Hepatic stellate cell (primary cell): Measurements from ENCODE around the gene TRAPPC5.

Experiments
- DNase-seq: peaks from one replicate; pipeline ENCODE4 v3.0.0; 2011; ENCODE audit warnings: low spot score

The TRAPPC5 gene

DNA sequence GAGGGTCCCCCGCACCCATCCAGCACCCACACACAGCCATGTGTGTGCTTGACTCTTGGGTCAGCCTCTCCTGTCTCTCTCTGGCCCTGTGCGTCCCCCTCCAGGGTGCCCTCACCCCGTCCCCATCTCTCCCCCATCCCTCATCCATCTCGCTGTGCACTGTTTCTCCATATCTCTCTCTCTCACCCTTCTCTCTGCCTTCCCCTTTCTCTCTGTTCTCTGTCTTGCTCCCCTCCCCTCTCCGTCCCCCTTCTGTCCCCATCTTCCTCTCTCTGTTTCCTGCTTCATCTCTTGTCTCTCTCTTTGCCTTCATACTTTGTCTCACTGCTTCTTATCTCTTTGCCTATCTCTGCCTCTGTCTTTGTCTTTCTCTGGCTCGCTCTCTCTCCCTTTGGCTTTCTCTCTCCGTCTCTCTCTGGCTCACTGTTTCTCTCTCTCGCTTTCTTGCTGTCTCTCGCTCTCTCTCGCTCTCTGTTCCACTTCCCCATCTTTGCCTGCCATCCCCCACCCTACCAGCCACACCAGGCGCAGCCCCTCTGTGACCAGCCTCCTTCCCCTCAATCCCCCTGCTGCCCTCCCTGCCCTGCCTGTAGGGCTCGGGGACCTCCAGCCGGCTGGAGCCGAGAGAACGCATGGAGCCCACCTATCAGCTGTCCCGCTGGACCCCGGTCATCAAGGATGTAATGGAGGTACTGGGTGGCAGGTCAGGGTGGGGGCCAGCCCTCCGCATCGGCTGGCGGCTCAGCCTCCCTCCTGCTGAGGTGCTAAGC, 34.8 kb upstream of the TRAPPC5 start:
- DNase-seq, result no peak

DNA sequence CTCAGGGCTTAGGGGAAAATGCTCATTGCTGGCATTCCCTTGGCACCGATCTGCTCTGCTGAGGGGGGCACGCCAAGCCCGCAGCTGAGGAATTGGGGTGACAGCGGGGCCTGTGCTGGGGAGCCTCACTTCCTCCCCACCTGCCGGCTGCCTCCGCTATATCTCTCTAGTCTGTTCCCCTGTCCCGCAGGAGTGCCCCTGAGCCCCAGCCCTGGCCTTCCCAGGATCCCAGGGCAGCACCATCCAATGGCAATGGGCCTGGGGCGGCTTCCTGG, 34.3 kb upstream of the TRAPPC5 start:
- no peak for DNase-seq

DNA sequence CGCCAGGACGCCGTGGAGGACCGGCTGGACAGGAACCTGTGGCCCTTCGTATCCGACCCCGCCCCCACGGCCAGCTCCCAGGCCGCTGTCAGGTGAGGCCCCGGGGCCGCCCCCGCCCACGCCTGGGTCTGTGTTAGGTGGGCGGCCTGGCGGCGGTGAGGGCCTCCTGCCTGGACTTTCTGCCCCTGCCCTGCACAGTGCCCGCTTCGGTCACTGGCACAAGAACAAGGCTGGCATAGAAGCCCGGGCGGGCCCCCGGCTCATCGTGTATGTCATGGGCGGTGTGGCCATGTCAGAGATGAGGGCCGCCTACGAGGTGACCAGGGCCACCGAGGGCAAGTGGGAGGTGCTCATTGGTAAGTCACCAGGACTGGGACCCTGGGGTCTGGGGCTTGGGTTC, 33.5 kb upstream of the TRAPPC5 start:
- DNase-seq, result no peak

DNA sequence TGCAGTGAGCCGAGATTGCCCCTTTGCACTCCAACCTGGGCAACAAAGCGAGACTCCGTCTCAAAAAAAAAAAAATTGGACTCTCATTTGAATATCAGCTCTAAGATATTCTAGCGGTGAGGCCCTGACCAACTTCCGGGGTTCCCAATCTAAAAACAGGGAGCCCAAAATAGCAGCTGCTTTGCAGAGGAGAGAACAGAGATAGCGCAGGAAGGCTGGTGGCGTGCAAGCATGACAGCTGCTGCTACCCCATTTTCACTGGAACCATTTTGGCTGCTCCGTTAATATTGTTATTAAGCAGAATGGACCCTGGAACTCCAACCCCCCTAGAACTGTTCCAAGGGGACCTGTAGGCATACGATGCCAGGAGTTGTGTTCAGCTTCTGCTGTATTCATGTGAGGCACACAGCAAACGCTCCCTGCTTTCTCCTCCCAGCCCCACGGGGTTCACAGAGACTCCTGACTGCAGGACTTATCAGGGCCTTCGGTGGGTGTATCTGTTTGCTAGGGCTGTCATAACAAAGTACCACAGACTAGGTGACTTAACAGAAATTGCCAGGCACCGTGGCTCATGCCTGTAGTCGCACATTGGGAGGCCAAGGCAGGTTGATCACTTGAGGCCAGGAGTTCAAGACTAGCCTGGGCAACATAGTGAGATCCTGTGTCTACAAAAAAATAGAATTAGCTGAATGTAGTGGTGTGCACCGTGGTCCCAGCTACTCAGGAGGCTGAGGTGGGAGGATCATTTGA, 32.2 kb upstream of the TRAPPC5 start:
- no peak for DNase-seq

DNA sequence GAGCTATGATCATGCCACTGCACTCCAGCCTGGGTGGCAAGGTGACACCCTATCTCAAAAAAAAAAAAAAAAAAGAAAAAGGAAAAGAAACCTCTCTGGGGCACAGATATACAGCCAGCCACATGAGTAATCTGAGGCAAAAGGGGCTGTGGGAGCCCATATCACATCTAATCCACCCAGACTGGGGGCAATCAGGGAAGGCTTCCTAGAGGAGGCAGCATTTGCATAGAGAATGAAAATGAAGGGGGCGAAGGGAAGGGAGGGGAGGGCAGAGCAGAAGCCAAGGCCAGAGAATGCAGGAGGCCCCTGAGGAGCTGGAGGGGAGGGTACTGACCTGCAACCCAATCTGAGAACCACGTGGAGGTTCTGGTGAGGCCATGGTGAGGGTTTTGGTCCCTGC, 30.5 kb upstream of the TRAPPC5 start:
- DNase-seq, result no peak

DNA sequence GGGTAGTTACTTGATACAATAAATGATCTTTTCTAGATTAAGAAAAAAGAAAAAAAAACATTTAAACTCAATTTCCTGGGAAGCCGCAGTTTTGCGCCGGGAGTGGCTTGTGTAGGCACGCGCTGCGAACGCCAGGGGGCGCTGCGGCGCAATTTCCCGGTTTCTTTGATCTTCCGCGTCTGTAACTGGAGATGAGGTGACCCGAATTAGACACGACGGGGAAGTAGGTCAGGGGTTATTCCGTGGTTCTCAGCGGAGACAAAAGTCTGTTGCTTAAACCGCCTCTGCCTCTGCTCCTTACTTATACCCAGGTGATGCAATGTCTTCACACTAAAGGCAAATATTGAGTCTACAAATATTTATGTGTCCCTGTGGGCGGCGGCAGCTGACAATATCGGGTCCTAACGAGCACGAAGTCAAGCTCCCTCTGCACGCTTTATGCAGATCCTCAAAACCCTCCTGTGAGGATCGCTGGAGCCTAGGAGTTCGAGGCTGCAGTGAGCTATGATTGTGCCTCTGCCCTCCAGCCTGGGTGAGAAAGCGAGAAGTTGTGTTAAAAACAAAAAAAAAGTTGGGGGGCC, 28.5 kb upstream of the TRAPPC5 start:
- DNase-seq, result peak; percentile 78

DNA sequence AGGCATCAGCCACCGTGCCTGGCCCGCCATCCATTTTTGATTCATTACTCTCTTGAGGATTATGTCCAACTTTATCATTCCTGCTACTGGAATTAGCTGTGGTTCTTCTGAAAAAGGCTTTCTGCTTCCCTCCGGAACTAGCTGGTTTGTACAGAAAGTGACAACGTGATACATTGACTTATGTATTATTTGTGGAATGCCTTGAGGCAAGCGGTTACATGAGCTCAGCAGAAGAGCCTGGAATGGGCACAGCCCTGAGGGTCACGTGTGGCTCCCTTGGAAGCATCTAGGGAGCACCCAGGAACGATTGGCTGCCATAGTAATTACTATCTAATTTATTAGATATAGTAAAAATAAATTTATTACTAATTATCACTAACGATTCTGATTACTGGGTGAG, 26.2 kb upstream of the TRAPPC5 start:
- no peak for DNase-seq

DNA sequence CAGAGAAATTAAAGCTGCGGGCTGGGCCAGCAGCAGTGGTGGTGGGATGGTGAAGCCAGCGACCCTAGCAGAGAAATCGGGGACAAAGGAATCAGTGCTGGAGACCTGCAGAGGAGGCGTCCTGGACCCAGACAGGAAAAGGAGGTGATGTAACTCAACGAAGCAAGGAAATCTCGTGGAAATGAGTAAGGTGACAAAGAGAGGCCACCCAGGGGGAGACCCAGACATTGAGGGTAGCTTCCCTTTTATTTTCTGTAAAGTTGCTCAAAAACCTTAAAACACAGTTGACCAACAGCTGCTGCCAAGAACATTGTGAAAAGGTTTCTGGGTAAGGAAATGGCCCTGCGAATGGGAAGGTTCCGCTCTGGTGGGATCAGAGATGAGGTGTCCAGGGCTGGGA, 25.1 kb upstream of the TRAPPC5 start:
- DNase-seq, result no peak

DNA sequence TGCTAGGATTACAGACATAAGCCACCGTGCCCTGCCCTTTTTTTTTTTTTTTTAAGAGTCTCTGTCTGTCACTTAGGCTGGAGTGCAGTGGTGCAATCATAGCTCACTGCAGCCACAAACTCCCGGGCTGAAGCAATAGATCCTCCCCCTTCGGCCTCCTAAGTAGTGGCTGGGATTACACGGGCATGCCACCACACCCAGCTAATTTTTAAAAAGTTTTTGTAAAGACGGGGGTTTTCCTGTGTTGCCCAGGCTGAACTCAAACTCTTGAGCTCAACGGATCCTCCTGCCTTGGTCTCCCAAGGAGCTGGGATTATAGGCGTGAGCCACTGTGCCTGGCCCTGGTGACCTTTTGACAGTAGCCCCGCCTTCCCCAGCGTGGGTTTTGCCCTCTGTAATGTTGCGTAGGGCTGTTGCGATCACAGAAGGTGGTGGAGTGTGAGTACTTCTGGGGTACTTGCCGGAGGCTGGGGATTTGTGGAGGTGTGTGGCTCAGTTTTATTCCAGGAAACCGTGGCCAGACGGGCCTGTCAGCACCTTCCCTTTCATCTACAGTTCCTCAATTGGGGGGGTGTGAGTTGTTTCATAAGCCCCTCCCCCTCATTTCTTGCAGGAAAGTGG, 23.4 kb upstream of the TRAPPC5 start:
- DNase-seq, result no peak

DNA sequence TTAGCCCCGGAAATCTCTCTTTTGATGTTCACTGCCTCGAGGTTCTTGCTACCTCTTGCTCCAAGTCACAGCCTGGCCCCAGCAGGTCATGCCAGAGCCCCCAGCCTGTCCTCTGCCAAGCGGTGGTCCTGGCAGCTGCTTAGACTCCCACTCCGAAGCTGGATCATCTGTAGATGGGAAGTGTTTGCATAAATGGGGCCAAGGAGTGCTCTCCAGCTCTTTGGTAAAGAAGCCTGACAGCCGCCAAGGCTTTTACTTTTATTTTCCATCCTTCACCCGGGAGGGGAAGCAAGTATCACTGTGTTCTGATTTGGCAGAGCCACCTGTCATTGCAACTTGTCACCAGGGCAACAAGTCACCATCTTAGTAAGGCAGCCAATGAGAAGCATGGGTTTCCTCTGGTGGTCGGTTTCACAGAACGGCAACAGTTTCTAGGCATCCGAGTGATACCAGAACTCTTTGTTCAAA, 22.4 kb upstream of the TRAPPC5 start:
- DNase-seq, result no peak

DNA sequence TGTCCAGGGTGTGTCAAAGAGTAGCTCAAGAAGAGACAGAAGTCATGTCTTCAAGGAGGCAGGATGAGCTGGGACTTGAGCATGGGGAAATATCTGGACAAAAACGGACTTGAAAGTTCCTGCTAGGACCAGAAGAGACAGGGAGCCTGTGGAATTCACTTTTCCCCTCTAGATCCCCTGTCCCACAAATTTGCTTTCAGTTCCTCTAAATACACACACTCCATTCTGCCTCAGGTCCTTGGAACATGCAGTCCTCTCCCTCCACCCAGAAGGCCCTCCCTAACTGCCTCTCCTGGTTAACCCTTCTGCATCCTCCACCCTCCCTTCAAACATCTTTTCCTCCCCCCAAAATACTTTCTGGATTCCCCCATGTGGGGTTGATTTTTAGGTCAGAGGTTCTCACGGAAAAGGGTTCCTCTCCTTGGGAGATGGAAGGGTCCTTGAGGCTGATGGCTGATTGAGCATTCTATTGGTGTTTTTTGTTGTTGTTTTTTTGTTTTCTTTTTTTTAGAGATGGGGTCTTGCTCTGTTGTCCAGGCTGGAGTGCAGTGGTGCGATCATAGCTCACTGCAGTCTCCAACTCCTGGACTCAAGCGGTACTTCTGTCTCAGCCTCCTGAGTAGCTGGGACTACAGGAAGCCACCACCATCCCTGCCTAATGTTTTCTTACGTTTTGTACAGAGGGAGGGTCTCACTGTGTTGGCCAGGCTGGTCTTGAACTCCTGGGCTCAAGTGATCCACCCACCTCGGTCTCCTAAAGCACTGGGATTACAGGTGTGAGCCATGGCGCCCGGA, 18.7 kb upstream of the TRAPPC5 start:
- DNase-seq, result no peak

DNA sequence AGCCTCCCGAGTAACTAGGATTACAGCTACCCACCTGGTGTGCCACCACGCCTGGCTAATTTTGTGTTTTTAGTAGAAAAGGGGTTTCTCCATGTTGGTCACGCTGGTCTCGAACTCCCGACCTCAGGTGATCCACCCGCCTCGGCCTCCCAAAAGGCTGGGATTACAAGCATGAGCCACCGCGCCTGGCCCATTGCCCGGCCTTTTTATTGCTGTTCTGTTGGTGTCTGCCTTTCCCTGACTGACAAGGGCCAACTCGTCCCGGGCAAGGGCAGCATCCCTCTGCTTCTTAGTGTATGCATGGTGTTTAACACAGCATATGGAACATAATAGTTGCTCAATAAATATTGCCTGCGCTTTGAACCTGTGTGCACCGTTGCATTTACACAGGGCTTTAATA, 18.0 kb upstream of the TRAPPC5 start:
- DNase-seq, result no peak

DNA sequence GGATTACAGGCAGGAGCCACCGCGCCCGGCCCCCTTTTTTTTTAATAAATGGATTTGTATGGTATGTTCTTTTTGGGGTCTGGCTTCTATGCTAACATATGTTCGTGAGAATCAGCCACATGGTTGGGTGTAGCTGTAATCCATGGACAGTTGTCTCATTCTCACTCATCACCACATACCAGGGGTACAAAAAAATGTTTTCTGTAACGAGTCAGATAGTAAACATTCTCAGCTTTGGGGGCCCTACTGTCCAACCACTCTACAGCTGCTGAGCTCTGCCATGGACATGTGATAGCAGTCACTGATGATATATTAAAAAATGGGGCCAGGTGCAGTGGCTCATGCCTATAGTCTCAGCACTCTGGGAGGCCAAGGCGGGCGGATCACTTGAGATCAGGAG, 16.9 kb upstream of the TRAPPC5 start:
- no peak for DNase-seq

DNA sequence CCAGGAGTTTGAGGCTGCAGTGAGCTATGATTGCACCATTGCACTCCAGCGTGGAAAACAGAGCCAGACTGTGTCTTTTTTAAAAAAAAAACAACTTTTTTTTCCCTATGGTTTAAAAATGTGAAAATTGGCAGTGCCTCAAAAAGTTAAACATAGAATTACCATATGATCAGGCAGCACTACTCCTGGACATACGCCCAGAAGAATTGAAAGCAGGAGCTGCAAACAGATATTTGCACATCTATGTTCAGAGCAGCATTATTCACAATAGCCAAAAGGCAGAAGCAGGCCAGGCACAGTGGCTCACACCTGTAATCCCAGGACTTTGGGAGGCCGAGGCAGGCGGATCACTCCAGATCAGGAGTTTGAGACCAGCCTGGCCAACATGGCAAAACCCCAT, 15.6 kb upstream of the TRAPPC5 start:
- DNase-seq, result no peak

DNA sequence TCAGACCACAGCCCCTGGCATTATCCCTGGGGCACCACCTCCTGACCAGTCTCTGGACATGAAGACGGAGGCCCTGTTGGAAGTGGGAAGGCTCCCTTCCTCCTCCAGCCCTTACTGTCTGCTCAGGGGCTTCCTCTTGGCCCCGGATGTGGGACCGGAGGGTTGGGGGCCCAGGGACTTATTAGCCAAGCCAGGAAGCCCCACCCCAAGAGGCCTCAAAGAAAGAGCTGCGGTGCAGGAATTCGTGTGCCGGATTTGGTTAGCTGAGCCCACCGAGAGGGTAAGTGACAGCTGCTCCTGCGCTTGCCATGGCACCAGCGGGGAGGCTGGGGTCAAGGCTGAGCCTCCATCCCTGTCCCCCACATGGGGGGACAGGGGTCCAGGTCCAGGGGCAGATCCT, 11.8 kb upstream of the TRAPPC5 start, which contains the start of gene RETN:
Gene RETN (plus strand): TSS at position 208 of the 400 bp plus-strand sequence. CDS start 278 bp downstream, outside the sequence.
- DNase-seq, result no peak

DNA sequence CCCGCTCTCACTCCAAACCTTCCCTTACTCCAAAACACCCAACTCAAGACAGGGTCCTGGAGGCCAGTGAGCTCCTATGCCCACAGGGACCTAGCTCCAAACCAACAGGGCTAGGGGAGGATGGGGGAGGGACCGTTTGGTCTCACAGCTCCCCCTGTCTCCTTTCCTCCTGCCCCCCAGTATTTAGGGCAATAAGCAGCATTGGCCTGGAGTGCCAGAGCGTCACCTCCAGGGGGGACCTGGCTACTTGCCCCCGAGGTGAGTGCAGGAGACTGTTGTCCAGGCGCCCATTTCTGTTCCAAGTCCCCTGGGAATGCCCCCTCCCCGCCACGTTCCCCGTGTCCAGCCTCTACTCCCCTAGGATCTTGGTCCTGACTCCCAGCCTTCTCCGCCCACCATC, 11.0 kb upstream of the TRAPPC5 start:
- DNase-seq, result no peak

DNA sequence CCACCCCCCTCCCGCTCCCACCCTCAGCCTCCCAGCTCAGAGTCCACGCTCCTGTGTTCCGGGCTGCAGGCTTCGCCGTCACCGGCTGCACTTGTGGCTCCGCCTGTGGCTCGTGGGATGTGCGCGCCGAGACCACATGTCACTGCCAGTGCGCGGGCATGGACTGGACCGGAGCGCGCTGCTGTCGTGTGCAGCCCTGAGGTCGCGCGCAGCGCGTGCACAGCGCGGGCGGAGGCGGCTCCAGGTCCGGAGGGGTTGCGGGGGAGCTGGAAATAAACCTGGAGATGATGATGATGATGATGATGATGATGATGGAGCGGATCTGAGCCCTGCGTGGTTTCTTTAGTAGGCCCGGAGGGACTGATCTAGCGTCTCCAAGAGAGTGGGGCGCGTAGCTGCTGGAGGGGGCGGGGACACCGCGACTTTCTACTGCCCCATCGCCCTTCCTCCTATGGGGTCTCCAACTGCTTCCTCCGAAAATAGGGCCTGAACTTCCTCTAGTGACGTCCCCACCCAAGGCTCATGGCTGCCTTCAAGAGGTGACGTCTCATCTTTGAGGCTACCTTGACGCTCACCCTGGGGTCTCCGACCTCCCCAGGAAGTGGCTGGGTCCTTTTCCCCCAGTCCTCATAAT, 10.4 kb upstream of the TRAPPC5 start:
- no peak for DNase-seq

DNA sequence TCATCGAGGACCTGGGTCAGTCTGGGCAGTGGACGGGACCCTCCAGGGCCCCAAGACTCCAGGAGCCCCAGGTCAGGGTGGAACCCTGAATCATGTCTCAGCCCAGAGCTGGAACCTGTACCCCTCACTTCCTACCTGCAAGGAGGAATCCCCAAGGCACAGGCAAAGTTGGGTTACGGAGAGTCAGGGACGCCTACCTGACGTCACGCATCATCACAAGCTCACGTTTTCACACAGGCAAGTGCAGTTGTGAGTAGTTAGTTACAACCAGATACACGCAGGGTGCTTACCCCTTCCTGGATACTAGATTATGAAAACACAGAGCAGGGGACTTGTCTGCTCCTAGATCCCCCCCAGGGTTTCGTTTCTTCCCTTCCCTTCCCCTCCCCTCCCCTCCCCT, 9.8 kb upstream of the TRAPPC5 start:
- no peak for DNase-seq

DNA sequence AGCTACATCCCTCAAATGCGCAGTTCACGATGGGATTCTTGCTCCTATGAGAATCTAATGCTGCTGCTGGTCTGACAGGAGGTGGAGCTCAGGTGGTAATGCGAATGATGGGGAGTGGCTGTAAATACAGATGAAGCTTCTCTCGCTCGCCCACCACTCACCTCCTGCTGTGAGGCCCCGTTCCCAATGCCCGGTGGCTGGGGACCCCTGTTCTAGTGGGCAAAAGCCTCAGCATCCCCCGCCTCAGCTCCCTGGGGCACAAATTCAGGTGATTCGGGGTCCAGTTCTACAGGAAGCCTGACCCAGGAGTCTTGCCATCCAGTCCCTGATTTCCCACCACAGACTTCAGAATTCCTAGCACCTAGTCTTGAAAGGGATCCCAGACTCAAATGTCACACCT, 8.1 kb upstream of the TRAPPC5 start:
- DNase-seq, result no peak

DNA sequence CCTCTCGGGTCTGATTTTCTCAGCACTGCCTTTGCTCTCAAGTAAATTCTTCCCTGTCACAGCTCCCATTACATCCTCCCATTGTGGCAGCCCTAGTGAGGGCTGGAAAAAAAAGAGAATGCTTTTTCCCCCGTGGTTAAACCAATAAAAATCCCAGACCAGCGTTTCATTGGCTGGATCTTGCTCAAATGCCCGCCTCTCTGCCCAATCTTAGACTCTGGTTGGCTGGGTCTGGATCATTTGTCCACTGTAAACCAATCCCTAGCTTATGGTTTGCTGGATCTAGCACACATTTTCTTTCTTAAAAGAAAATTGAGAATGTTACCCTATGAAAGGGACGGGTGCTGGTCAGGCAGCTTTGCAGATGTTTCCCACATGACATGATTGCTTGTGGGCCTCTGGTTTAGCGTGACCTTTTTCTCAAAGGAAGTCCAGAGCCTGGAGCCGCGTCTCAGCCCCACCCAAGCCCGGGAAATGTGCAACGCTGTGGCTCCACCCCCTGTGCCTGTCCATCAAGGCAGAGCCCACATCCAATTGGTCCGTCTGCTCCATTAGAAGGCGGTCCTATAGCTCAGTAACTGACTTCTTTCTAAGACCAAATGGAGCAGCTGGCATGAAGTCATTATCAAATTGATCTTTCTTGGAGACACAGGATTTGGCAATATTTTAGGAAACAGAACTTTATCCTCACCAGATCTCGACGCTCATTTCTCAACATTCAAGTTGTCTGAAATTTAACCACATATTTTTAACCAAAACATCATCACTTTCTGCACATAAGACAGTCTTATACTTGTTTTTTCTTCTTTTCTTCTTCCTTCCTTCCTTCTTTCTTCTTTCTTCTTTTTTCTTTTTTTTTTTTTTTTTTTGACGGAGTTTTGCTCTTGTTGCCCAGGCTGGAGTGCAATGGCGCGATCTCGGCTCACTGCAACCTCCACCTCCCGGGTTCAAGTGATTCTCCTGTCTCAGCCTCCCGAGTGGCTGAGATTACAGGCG, 6.3 kb upstream of the TRAPPC5 start:
- peak; percentile 84 for DNase-seq
